SU-DHL-6 (cell line): ENCODE measurements around the gene EVL.

Source experiments
- CTCF ChIP-seq: fragments of 200-600 bp; sonication (generic); IDR thresholded peaks from one replicate; pipeline ENCODE4 v1.5.1; 2017; ENCODE audit warnings: antibody characterized with exemption, mild to moderate bottlenecking, low read length, moderate library complexity; ENCODE audit not compliant: insufficient read depth, poor library complexity, severe bottlenecking
- EZH2phosphoT487 ChIP-seq: fragments of 200-600 bp; sonication (generic), shearing (Covaris generic); conservative IDR thresholded peaks from 2 replicates; pipeline ENCODE4 v1.6.1; 2018; ENCODE audit warnings: mild to moderate bottlenecking, antibody characterized with exemption, low read length, moderate library complexity, mixed read lengths

- TF ChIP-seq CTCF (no peak), EZH2phosphoT487 (no peak)
These were observed 16.4 kb upstream of the EVL start for GRCh38 chr14:100048786-100049185.
